Cortex of kidney (tissue), 1 donor: ENCODE results near the gene STX17.
"Not testable (repeated sequence)": the region's sequence is repeated elsewhere in the genome, so short reads cannot be mapped to it uniquely, and the experiment has no call there.

Source experiments
- DNase-seq: peaks from one replicate; lab custom pipeline; 2025; lab: John Stamatoyannopoulos, UW

STX17 gene

DNA sequence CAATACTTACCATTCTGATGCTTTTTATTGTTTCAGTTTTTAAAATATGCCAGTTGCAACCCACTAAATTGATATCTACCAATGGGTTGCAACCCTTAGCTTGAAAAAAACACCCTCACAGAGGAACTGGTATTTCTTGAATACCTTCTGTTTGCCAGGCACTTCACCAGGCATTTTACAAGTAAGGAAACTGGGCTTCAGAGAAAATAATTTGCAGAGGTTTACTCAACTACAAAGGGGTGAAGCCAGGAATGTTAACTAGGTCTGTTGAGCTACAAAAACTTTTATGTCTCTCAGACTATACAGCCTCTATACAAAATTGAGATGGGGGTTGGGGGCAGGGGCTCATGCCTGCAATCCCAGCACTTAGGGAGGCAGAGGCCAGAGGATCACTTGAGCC lies 65.0 kb downstream of the STX17 start:
- no peak for DNase-seq

DNA sequence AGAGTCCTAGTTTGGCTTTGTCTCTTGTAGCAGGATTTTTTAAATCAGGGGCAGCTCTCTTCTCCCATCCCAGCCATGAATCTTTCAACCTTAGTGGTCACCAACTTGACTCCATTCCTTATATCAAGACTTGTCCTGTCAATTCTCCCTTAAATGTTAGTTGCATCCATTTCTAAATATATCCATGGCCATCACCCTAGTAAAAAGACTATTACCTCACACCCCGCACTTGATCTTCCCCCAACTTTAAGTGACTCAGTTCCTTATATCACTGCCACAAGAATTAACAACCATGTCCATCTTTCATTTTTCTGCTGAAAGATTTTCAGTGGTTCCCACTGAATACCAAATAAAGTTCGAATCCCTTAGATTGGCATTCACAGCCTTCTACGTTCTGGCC lies 67.0 kb downstream of the STX17 start:
- DNase-seq = no peak

DNA sequence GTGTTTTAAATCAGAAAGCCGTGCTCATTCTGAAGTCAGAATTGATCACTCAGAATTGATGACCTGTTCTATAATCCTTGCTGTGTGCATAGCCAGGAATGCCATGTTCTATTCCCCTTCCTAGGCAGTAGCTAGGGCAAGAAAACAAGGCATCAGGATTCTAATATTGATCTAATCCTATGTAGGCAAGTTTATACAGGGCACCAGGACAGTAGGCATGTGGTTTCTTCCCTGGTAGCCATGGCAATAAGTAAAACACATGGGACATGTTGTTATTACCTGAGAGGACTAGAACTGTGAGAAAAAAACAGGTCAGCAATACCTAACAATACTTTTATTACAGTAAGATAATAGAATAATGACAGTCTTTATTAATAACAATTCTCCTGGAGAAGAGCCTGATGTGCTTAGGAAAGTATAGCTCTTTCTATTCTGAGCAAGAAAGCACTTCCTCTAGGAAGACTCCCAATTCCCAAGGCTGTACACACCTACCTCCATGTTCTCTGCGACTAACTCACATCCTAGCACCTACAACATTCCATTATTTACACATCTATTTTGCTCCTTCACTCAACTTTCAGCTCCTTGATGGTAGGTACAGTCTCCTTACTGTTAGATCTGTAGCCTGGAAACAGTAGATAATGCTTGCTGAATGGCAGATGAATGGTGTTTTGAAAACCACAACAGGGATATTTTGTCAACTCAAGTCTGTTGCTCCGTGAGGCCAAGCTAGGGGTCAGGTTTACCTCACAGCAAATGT lies 70.8 kb downstream of the STX17 start:
- DNase-seq = no peak

DNA sequence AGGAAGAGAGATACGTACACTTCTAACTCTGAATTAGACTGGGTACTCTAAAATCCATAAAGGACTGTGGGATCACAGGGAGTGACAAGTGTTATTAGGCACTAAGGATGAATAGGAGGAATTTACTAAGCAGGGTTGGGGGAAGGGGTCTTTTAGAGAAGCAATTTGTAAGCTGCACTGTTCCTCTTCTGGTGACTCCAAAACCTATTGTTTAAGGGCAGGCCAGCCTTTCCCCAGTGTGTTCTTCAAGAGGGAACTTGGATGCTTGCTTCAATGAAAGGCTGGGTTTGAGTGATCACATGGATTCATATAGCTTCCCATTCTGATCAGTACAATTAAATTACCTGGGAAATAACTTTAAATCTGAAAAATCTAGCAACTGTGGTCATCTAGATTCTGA lies 71.8 kb downstream of the STX17 start:
- DNase-seq = no peak

DNA sequence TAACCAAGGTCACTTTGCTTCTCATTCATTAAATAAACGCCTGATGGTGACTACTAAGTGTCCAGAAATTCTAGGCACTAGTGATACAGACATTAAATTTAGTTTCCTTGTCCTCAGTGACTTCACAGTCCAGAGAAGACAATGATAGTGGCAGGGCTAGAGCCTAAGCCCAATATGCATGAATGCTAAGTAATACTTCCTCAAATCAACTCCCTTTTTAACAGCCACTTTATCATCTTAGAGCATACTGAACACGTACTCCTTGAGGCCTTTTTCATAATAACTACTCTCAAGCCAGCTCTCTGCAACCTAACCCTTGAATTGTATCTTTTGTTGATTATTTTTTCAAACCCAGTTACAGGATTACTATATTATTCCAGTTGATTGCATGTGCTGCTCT lies 74.1 kb downstream of the STX17 start:
- no peak for DNase-seq

DNA sequence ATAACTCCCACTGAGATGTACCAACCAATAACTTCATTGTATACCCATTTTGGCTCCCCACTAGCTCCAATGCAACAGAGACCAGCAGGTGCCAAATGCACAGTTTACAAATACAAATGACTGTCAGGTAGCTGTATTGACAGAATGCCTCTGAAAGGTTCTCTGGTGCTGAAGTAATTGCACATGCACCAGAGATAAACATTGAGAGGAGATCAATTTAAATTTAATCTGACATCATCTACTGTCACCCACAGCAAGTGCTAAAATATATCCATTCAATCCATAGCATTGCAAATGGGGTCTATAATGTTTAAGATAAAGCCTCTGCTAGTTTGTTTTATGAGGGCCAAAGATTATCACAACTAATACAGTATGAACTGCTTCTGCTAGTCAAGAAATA lies 80.2 kb downstream of the STX17 start:
- DNase-seq = no peak

DNA sequence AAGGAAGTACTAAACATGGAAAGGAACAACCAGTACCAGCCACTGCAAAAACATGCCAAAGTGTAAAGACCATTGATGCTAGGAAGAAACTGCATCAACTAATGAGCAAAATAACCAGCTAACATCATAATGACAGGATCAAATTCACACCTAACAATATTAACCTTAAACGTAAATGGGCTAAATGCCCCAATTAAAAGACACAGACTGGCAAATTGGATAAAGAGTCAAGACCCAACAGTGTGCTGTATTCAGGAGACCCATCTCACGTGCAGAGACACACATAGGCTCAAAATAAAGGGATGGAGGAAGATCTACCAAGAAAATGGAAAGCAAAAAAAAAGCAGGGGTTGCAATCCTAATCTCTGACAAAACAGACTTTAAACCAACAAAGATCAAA lies 84.1 kb downstream of the STX17 start:
- DNase-seq = not testable (repeated sequence)

DNA sequence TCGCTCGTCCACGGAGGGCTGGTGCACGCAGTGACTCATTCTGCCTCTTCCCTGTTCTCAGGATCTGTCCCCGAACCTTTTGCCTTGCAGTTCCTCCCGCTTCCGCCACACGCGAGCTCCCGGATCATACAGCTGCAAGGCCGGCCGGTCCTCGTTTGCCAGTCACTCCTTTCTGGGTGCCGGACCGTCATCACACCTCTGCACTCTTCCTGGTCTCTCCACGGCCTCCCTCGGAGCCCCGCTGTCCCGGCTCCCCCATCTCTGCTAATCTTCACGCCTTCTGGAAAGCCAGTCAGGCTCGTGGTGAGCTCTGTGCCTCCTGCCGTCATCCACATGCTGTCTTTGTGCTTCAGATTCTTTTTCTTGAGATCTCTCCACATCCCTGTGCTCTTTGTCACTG lies 91.8 kb downstream of the STX17 start:
- no peak for DNase-seq

DNA sequence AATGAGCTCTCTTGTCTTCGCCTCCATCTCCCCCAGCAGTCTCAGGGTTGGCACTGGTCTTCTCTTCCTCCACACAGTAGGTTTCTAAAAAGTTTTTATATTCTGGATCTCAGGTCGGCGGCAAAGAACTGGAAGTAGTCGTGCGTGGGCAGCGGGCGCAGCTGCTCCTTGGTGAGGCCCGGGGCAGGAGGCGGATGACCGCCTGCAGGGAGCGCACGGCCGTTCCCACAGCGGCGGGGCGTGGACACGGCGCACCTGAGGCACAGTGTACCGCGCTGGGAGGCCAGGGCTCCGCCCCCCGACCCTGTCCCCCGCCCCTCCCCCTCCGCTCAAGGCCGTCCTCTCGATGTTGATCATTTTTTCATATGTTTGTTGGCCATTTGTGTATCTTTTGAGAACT lies 92.4 kb downstream of the STX17 start:
- DNase-seq = no peak

DNA sequence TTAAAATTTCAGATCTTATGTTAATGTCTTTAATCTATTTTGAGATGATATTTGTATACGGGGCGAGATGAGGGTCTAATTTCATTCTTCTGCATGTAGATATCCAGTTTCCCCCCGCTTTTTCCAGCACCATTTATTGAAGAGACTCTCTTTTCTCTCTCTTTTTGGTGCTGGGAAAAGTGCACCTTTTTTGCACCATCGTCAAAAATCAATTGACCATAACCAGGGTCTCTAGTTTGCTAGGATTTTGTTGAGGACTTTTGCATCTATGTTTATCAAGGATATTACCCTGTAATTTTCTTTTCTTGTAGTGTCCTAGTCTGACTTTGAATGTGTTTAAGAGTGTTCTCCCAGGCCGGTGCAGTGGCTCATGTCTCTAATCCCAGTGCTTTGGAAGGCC lies 93.3 kb downstream of the STX17 start:
- no peak for DNase-seq

DNA sequence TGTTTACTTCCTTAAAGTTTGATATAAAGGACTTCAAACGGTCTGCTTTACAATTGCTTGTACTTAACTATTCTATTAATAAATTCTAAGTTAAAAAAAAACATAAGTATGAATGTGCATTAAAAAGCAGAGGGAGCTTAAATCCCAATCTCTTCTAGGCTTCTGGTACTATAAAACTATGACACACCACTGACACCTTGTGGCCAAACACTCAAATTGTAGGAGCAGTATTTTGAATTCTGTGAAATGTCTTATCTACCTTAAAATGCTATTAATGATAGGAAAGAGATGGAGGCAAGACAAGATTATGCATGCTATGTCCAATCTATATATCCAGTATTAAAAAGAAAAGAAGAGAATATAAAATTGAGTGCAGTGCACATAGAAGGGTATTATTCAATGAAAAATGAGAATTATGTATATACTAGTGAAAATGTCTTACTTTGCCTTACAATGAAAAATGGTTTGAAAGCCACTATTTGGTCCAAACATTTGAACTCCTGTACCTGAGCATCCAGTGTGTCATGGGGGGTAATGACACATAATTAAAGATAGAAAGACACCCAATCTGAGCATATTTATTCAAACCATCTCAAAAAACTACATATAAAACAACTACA lies 104.7 kb downstream of the STX17 start:
- no peak for DNase-seq

DNA sequence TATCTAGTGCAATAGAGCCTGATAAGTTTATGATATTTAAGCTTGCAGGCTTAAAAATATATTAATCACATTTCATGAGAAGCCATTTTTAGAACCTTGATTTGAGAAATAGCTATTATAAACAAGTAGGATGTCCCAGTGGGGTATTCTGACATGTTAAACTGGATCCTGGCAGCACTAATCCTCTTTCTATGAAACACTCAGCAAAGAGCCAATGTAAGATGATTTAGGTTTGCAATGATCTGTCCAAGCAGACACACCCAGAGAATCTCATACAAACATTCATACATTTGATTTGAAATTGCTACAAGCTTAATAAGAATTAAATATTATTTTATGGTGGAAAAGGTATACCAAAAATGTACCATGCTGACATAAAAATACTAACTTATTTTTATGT lies 105.8 kb downstream of the STX17 start:
- DNase-seq = no peak

DNA sequence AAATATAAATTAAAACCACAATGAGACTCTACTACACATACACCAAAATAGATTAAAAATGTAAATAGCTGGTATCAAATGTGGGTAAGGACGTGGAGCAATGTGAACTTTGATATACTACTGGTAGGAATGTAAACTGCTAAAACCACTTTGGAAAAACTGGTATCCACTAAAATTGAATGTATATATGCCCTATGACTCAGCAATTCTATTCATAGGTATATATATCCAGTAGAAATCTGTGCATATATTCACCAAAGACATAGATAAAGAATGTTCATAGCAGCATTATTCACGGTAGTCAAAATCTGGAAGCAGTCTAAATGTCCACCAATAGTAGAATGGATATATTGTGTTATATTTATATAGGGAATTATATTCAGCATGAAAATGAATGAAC lies 107.1 kb downstream of the STX17 start:
- no peak for DNase-seq

DNA sequence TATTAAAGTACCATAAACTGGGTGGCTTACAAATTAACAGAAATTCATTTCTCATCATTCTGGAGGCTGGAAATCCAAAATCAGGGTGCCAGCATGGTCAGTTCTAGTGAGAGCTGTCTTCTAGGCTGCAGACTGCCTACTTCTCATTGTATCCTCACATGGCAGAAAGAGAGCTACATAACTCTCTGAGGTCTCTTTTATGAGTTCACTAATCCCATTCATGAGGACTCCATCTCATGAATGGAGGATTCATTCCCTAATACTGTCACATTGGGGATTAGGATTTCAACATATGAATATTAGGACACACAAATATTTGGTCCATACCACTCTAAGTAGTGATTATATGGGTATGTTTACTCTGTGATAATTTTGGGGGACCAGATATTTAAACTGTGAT lies 108.4 kb downstream of the STX17 start:
- DNase-seq = no peak

DNA sequence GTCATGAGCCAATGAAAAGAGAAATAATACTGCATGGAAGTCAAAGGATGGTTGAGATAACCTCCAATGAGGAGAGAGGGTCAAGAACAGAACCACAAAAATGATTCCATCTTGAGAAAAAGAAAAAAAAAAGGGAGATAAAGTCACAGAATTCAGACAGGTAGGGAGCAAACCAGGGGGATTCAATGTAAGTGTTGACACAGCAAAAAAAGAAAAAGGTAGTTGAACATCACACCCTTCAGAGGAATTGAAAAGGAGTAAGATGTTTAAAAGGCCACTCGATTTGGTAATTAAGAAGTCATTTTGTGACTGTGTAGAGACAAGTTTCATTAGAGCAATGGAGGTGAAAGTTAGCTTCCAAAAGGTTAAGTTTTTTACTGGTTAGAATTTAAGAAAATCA lies 113.1 kb downstream of the STX17 start:
- no peak for DNase-seq
